Pancreas (tissue), 10 donors: ENCODE data around the gene ZNF892. TPM values are rescaled to one million over a fixed set of nuclear protein-coding genes. Genes with fewer than 3 reads are reported as not detected.

Experiments
- ATAC-seq, 4 donors: fragments of 200-7000 bp; cut with Tn5 transposase; one replicate each; pipeline versions ENCODE4 v1.8.0 to v1.9.1; 2020; ENCODE audit warnings: mild to moderate bottlenecking in 4 of 4, moderate library complexity in 4 of 4
- DNase-seq, 6 donors: peaks; one replicate each; pipeline ENCODE4 v3.0.0-alpha.2; 2020
- FAIRE-seq: peaks from 2 replicates; lab custom pipeline; 2012; peaks lifted over from hg19 to GRCh38; lab: Jason Lieb, UNC
- H3K27ac ChIP-seq, 4 donors: fragments of 200-600 bp; sonication (generic); 1 replicate in 3 of 4; 2 replicates in 1 of 4; pipeline versions ENCODE4 v1.5.0 to v1.8.0; 2020
- H3K27me3 ChIP-seq, 4 donors: fragments of 200-600 bp; one replicate each; pipeline ENCODE4 v1.8.0; 2021
- H3K36me3 ChIP-seq, 3 donors: fragments of 200-600 bp; sonication (generic) in 1 of 3; one replicate each; pipeline versions ENCODE4 v1.5.0 to v1.8.0; 2020 to 2021
- H3K4me1 ChIP-seq, 3 donors: fragments of 200-600 bp; one replicate each; pipeline ENCODE4 v1.8.0; 2021
- H3K4me3 ChIP-seq, 4 donors: fragments of 200-600 bp; sonication (generic) in 2 of 4; one replicate each; pipeline versions ENCODE4 v1.5.0 to v1.8.0; 2020 to 2021
- H3K9me3 ChIP-seq, 4 donors: fragments of 200-600 bp; one replicate each; pipeline ENCODE4 v1.8.0; 2021
- CTCF ChIP-seq, 4 donors: fragments of 200-600 bp; sonication (generic) in 3 of 4; IDR thresholded peaks; one replicate each; pipeline versions ENCODE4 v1.5.0 to v1.8.0; 2021; ENCODE audit warnings: antibody characterized with exemption in 4 of 4
- WGBS, 2 donors: extraction: QIAGEN DNeasy Blood & Tissue Kit; methylation state at CpG; one replicate each; pipeline ENCODE4 v1.1.7; 2013; 5-methylcytosine and 5-hydroxymethylcytosine counted together
- intact Hi-C, 3 donors: fragments of 100-400 bp; cut with DNase I; formaldehyde crosslinking; loops; one replicate each; pipeline versions ENCODE4 v1.11.1 to v1.14.2; 2022
- polyA plus RNA-seq, 2 donors: library from polyadenylated mRNA; stranded (reverse); fragments of 200-250 nt; gene quantifications; one replicate each; pipeline ENCODE4 v1.2.3, GENCODE V29; 2013
- total RNA-seq, 6 donors: library from RNA; stranded (reverse); fragmentation: NEBNext Ultra II Directional in 4 of 6; extraction: Animal tissue kit (Norgen Biotek cat#: 25700) in 4 of 6; gene quantifications; one replicate each; pipeline versions ENCODE4 v1.2.1 to v1.2.4, GENCODE V29; 2021 to 2023
- donor health status: healthy with polysubstance abuse.
- donor health status: DM: no; HTN: no; CAD: no; lungs with moderate emphysema.
- donor health status: DM: no; HTN: no; CAD: no.
- donor health status: control.
- donor health status: control.
- donor health status: Bipolar disorder and iron deficiency.
- donor health status: DM: yes; HTN: yes; CAD: no.
- donor health status: DM: no; HTN: no; CAD: no.
- donor health status: DM: no; HTN: no; CAD: no.
- donor health status: DM: yes; HTN: yes; CAD: no.

ZNF892 gene
- total and polyA plus RNA-seq, 8 donors = 0.63 to 5.2 (median 2.7) TPM

- H3K27me3 ChIP-seq = no peaks in the 10 kb centered on the region
- no peak overlapping the region for H3K27ac ChIP-seq
- H3K4me1 ChIP-seq = no peaks in the 10 kb centered on the region
- WGBS, 2 donors = 87 to 90% methylated on average over 2 of the region's 2 CpGs
- FAIRE-seq (no peak), DNase-seq (no peak), ATAC-seq (no peak)
- TF ChIP-seq CTCF (IDR thresholded peaks at IDR 0.05) = no peak
- H3K4me3 ChIP-seq = no peak overlapping the region
- no peaks in the 10 kb centered on the region for H3K36me3 ChIP-seq
- H3K9me3 ChIP-seq = no peaks in the 10 kb centered on the region
- intact Hi-C loops = no loop called here
Observed at GRCh38 chr2:95174031-95174542, 33.2 kb upstream of the ZNF892 start.

- no peak for TF ChIP-seq CTCF (IDR thresholded peaks at IDR 0.05)
- FAIRE-seq = no peak
- 62 to 64% methylated on average over 7 of the region's 7 CpGs for WGBS, 2 donors
- no peak for ATAC-seq
- Histone ChIP-seq H3K4me1 (no peaks in the 10 kb centered on the region), H3K9me3 (no peaks in the 10 kb centered on the region), H3K4me3 (no peak overlapping the region), H3K36me3 (peaks cover 0 to 26% (median 24%) of the 10 kb centered on the region in 3 donors), H3K27me3 (no peaks in the 10 kb centered on the region), H3K27ac (no peak overlapping the region)
- intact Hi-C loops = no loop called here
- DNase-seq = no peak
Observed at GRCh38 chr2:95179451-95179850, 27.9 kb upstream of the ZNF892 start.

- no peak overlapping the region for H3K27ac ChIP-seq
- H3K4me1 ChIP-seq = no peaks in the 10 kb centered on the region
- no peaks in the 10 kb centered on the region for H3K27me3 ChIP-seq
- H3K4me3 ChIP-seq = no peak overlapping the region
- no peaks in the 10 kb centered on the region for H3K9me3 ChIP-seq
- WGBS, 2 donors = 97 to 98% methylated on average over 18 of the region's 18 CpGs
- TF ChIP-seq CTCF (IDR thresholded peaks at IDR 0.05) = no peak
- no peak for DNase-seq
- FAIRE-seq = no peak
- intact Hi-C loops = no loop called here
- ATAC-seq = no peak
- H3K36me3 ChIP-seq = peaks cover 0 to 26% (median 24%) of the 10 kb centered on the region in 3 donors
Observed at GRCh38 chr2:95181774-95182173, 25.5 kb upstream of the ZNF892 start.

- FAIRE-seq (no peak), ATAC-seq (no peak), DNase-seq (no peak)
- WGBS, 2 donors = 98% methylated on average over 3 of the region's 3 CpGs
- no peaks in the 10 kb centered on the region for H3K9me3 ChIP-seq
- no peak overlapping the region for H3K27ac ChIP-seq
- no peaks in the 10 kb centered on the region for H3K27me3 ChIP-seq
- H3K4me1 ChIP-seq = no peaks in the 10 kb centered on the region
- no peak overlapping the region for H3K4me3 ChIP-seq
- peaks cover 0 to 26% (median 24%) of the 10 kb centered on the region in 3 donors for H3K36me3 ChIP-seq
- TF ChIP-seq CTCF (IDR thresholded peaks at IDR 0.05) = no peak
- intact Hi-C loops = no loop called here
Observed at GRCh38 chr2:95185197-95185596, 22.1 kb upstream of the ZNF892 start.

- intact Hi-C loops = no loop called here
Observed at GRCh38 chr2:95185973-95186372, 21.3 kb upstream of the ZNF892 start.

More at GRCh38 chr2:95185973-95186372, 21.3 kb upstream of the ZNF892 start:
- ATAC-seq (no peak), FAIRE-seq (no peak), DNase-seq (no peak)
- H3K36me3 ChIP-seq = peaks cover 0 to 18% (median 17%) of the 10 kb centered on the region in 3 donors
- H3K4me1 ChIP-seq = no peaks in the 10 kb centered on the region
- H3K9me3 ChIP-seq = no peaks in the 10 kb centered on the region
- no peak overlapping the region for H3K4me3 ChIP-seq
- TF ChIP-seq CTCF (IDR thresholded peaks at IDR 0.05) = no peak
- H3K27ac ChIP-seq = no peak overlapping the region
- WGBS, 2 donors = 54 to 72% methylated on average over 2 of the region's 2 CpGs
- H3K27me3 ChIP-seq = no peaks in the 10 kb centered on the region
